ENCODE data around the gene FAM151B. TPM values are rescaled to one million over a fixed set of nuclear protein-coding genes. Genes with fewer than 3 reads are reported as not detected.
"Not testable (repeated sequence)": the region's sequence is repeated elsewhere in the genome, so short reads cannot be mapped to it uniquely, and the experiment has no call there.

The FAM151B gene, protein sequence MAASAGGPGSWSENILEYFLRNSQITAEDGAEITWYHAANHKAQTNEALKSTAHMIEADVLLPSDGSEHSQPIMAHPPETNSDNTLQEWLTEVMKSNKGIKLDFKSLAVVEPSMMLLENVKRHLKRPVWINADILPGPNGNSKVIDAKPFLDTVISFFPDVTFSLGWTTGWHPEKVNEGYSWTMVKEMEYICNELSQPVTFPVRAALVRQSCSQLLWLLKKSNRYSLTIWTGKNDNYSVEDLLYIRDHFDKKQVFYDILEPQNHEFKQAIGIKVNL
- 3.0 and 3.1 TPM in 2 replicates for total RNA-seq (2014; rRNA removed)
- polyA plus RNA-seq (2012), result 1.5 TPM

GRCh38 chr5:80487829-80488721 is at the start of gene FAM151B:
Gene FAM151B (plus strand): TSS chr5:80488100. CDS start chr5:80488124, 24 bp downstream.
- peak; percentile 83 for DNase-seq (ENCODE audit: low read depth)

- no peak for DNase-seq (ENCODE audit: low read depth)
Observed at GRCh38 chr5:80438739-80439138, 49.2 kb upstream of the FAM151B start.

DNA sequence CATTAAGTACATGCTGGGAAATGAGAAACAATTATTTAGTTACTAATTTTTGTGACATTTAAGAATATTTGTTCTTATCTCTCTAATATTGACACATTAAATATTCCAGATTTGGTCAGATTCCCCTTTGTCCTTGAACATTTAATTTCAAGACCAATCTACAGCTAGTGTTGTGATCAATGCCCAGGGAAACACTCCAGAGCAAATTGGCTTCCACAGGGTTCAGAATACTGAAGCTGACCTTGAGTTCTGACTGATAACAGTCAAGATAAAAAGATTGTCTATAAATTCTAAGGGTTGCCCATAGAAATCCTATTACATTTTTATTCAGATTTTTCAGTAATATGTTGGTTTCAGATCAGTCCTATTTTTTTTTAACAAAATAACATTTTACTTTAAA is 48.7 kb upstream of the FAM151B start:
- DNase-seq (ENCODE audit: low read depth), result no peak

DNA sequence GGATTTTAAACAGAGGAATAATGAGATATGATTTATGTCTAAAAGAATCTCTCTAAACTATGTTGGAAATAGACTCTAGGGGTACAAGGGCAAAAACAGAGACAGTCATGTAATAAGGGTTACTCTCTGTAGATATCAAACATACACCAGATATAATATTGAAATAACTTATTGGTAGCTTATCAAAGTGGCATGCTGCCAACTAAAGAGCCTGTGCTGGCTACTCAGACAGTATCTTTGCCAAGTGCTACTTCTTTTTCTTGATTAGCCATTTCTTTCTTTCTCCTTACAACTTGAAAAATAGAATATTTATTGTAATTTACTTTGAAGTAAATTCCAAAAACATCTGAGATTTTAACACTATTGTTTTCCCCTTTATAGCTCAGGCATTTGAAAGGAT is 45.2 kb upstream of the FAM151B start:
- DNase-seq (ENCODE audit: low read depth), result no peak

GRCh38 chr5:80453366-80453765 is 34.5 kb upstream of the FAM151B start:
- no peak for DNase-seq (ENCODE audit: low read depth)

- no peak for DNase-seq (ENCODE audit: low read depth)
Observed at GRCh38 chr5:80463269-80463668, 24.6 kb upstream of the FAM151B start.

DNA sequence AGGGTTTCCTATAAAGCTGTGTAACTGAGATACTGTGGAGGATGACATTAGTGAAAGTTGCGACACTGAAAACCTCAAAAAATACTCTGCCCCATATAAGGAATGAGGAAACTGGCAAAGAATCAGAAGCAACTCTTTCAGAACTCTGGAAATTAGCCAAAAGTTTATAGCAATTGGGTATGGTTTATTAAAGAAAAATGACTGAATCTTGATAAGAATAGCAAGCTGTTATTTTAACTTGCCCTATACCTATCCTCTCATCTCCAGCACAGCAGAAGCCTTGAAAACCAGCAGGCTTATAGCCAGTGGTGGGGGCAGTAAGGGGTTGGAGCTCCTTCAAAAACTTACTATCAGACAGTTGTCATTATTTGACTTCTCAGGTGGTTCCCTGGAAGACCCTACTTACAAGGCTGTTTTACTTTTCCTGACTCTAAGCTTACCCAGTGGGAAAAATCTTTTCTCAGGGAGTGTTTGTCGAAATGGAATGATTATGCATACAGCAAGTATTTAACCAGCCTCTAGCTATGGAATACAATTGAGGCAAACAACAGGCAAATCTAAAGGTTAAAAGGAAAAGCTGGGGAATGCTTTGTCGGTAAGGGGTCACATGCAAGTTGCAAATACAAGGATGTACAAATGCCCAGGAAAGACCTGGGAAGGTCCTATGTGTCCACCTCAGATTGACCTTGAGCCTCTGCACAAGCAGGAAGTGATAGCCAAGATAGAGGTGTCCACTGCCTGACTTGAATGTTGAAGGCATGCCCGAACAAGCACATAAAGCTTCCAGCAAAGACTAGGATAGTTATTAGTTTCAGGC is 21.0 kb upstream of the FAM151B start:
- peak; percentile 28 for DNase-seq (ENCODE audit: low read depth)

DNA sequence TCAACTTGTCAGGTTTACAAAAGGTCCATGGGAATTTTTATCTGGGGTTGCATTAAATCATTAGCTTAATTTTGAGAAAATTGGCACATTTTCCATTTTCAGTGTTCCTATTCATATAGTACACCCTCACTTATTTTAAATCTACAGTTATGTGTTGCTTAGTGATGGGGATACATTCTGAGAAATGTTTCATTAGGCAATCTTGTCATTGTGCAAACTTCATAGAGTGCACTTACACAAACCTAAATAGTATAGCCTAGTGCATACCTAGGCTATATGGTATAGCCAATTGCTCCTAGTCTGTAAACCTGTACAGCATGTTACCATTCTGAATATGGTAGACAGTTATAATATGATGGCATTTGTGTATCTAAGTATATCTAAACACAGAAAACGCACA is 19.8 kb upstream of the FAM151B start:
- DNase-seq (ENCODE audit: low read depth), result no peak

GRCh38 chr5:80470631-80471030 is 17.3 kb upstream of the FAM151B start:
- DNase-seq (ENCODE audit: low read depth), result not testable (repeated sequence)

DNA sequence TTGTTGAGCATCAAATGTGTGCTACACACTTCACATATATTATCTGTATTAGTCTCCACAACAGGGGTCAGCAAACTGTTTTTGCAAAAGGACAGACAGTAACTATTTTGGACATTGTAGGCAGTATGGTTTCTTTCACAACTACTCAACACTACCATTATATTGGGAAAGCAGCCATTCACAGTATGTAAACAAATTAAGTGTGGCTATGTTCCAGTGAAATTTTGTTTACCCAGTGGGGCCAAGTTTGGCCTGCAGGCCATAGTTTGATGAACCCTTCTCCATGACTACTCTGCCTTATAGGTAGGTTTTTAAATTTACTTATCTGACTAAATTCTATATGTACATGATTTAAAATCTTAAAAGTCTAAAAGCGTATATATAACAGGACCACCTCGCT is 13.0 kb upstream of the FAM151B start:
- DNase-seq (ENCODE audit: low read depth), result no peak

GRCh38 chr5:80479713-80480112 is 8.2 kb upstream of the FAM151B start:
- no peak for DNase-seq (ENCODE audit: low read depth)

- DNase-seq (ENCODE audit: low read depth), result no peak
Observed at GRCh38 chr5:80480354-80480753, 7.5 kb upstream of the FAM151B start.

GRCh38 chr5:80481019-80481893 is 6.6 kb upstream of the FAM151B start:
- DNase-seq (ENCODE audit: low read depth), result peak; percentile 58

- DNase-seq (ENCODE audit: low read depth), result no peak
Observed at GRCh38 chr5:80482578-80482977, 5.3 kb upstream of the FAM151B start.

GRCh38 chr5:80483636-80484232 is 4.2 kb upstream of the FAM151B start:
- DNase-seq (ENCODE audit: low read depth), result no peak

GRCh38 chr5:80487444-80487828 is 464 bp upstream of the FAM151B start:
- no peak for DNase-seq (ENCODE audit: low read depth)

GRCh38 chr5:80491296-80491695 is 3.4 kb downstream of the FAM151B start:
- DNase-seq (ENCODE audit: low read depth), result no peak

DNA sequence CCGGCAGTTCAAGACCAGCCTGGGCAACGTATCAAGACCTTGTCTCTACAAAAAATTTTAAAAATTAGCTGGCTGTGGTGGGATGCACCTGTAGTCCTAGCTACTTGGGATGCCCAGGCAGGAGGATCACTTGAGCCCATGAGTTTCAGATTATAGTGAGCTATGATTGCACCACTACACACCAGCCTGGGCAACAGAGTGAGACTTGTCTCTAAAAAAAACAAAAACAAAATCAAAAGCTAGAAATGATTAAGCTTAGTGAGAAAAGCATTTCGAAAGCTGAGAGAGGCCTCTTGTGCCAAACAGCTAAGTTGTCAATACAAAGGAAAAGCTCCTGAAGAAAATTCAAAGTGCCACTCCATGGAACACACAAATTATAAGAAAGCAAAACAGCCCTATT is 4.8 kb downstream of the FAM151B start:
- no peak for DNase-seq (ENCODE audit: low read depth)

DNA sequence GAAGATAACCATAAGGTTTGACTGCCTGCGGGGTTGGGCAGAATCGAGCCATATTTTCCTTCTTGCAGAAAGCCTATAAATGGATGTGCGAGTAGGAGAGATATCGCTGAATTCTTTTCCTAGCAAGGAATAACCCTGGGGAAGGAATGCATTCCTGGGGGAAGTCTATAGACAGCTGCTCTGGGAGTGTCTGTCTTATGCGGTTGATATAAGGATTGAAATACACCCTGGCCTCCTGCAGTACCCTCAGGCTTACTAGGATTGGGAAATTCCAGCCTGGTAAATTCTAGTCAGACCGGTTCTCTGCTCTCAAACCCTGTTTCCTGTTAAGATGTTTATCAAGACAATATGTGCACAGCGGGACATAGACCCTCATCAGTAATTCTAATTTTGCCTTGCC is 5.5 kb downstream of the FAM151B start:
- DNase-seq (ENCODE audit: low read depth), result peak; percentile 62

- no peak for DNase-seq (ENCODE audit: low read depth)
Observed at GRCh38 chr5:80495891-80496290, 8.0 kb downstream of the FAM151B start.

DNA sequence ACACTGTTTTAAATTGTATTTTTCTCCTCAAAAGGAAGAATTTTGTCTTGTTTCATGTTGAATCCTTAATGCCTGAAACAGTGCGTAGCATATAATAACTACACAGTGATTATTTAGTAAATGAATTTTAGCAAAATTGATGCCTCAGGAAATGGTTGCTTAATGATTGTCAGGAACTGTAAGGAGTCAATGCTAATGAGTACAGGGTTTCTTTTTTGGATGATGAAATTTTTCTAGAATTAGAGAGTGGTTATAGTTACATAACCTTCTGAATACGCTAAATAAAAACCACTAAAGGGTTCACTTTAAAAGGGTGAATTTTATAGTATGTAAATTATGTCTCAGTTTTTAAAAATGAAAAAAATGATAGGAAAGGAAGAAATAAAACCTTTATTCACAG is 14.9 kb downstream of the FAM151B start:
- no peak for DNase-seq (ENCODE audit: low read depth)

All from LHCN-M2 (cell line).